Hepatocyte (in vitro differentiated cells): ENCODE measurements around the gene KIAA2012. TPM values are rescaled to one million over a fixed set of nuclear protein-coding genes. Genes with fewer than 3 reads are reported as not detected.
A peak's percentile ranks its signal among the peaks of the same experiment; 100 is the strongest.

Experiments
- DNase-seq: peaks from one replicate; pipeline ENCODE4 v3.0.0-alpha.2; 2016; ENCODE audit warnings: low spot score
- H2AFZ ChIP-seq: fragments of 200-600 bp; sonication (generic); 2 replicates; pipeline ENCODE4 v1.6.0; 2016; ENCODE audit warnings: antibody characterized with exemption, mild to moderate bottlenecking
- H3K27ac ChIP-seq: fragments of 200-600 bp; sonication (generic); 2 replicates; pipeline ENCODE4 v1.5.1; 2016; ENCODE audit warnings: mild to moderate bottlenecking
- H3K27me3 ChIP-seq: fragments of 200-600 bp; sonication (generic); 2 replicates; pipeline ENCODE4 v1.6.1; 2016
- H3K36me3 ChIP-seq: fragments of 200-600 bp; sonication (generic); replicated peaks from 2 replicates; pipeline ENCODE4 v1.5.1; 2016; ENCODE audit warnings: low read depth; ENCODE audit not compliant: insufficient read depth
- H3K4me1 ChIP-seq: fragments of 200-600 bp; sonication (generic); 2 replicates; pipeline ENCODE4 v1.5.1; 2016; ENCODE audit warnings: mild to moderate bottlenecking, moderate library complexity; ENCODE audit not compliant: insufficient read depth
- H3K4me2 ChIP-seq: fragments of 200-600 bp; sonication (generic); 2 replicates; pipeline ENCODE4 v1.6.0; 2016
- H3K4me3 ChIP-seq: fragments of 200-600 bp; sonication (generic); 2 replicates; pipeline ENCODE4 v1.5.1; 2016; ENCODE audit warnings: mild to moderate bottlenecking
- H3K79me2 ChIP-seq: fragments of 200-600 bp; sonication (generic); 2 replicates; pipeline ENCODE4 v1.6.0; 2017; ENCODE audit warnings: mild to moderate bottlenecking
- H3K9me2 ChIP-seq: fragments of 200-600 bp; sonication (generic); replicated peaks from 2 replicates; pipeline ENCODE4 v1.6.0; 2017; ENCODE audit warnings: mild to moderate bottlenecking; ENCODE audit not compliant: insufficient read depth
- H3K9me3 ChIP-seq: fragments of 200-600 bp; sonication (generic); 2 replicates; pipeline ENCODE4 v1.5.1; 2016; ENCODE audit warnings: low read depth, mild to moderate bottlenecking
- H4K20me1 ChIP-seq: fragments of 200-600 bp; sonication (generic); 2 replicates; pipeline ENCODE4 v1.6.0; 2016; ENCODE audit warnings: mild to moderate bottlenecking; ENCODE audit not compliant: insufficient read depth, poor library complexity, severe bottlenecking
- EZH2 ChIP-seq: fragments of 200-600 bp; sonication (generic); IDR thresholded peaks from 2 replicates; pipeline ENCODE4 v1.6.1; 2016; ENCODE audit warnings: antibody characterized with exemption, mild to moderate bottlenecking, borderline replicate concordance
- EZH2phosphoT487 ChIP-seq: fragments of 200-600 bp; sonication (generic); IDR thresholded peaks from one replicate; pipeline ENCODE4 v1.6.1; 2018; ENCODE audit warnings: antibody characterized with exemption, mild to moderate bottlenecking, low read depth, moderate library complexity; ENCODE audit not compliant: unreplicated experiment, severe bottlenecking
- WGBS: methylation state at CpG from one replicate; pipeline ENCODE4 v1.1.6; 2016; ENCODE audit warnings: low lambda C conversion rate; ENCODE audit errors: missing lambda C conversion rate; 5-methylcytosine and 5-hydroxymethylcytosine counted together
- polyA plus RNA-seq: library from polyadenylated mRNA; unstranded; fragments of >200 nt; fragmentation: Nextera tagmentation; extraction: Ambion mirVana; gene quantifications from 2 replicates; pipeline ENCODE4 v1.2.1, GENCODE V29; 2016
- total RNA-seq: library from RNA; depleted of rRNA; stranded (reverse); fragments of >200 nt; gene quantifications from 2 replicates; pipeline ENCODE4 v1.2.3, GENCODE V29; 2014
- TF ChIP-seq, protein P1 (sequence below): fragments of 200-600 bp; sonication (generic); IDR thresholded peaks from 2 replicates; pipeline ENCODE4 v1.5.1; 2016; ENCODE audit warnings: antibody characterized with exemption, mild to moderate bottlenecking; ENCODE audit not compliant: poor library complexity

The KIAA2012 gene
- total and polyA plus RNA-seq, 2 experiments from 2014 or later, result 0.27 TPM; not detected in 1

DNA sequence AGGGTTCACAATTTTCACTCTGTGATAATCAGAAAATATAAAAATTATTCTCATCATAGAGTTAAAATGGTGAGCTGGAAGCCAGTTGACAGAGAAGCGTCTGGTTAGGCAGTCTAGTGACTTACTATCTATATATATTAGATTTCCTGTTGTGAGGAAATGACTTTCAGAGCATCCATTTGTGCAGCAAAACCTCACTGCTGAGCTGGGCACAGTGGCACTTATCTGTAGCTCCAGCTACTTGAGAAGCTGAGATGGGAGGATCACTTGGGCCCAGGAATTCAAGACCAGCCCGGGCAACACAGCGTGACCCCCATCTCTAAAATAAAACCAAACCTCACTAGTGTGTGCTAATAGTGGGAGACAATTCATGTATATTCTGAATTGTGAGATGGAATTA, 7.2 kb upstream of the KIAA2012 start:
- DNase-seq, result no peak
- Histone ChIP-seq H4K20me1 (no peaks in the 10 kb centered on the region), H3K79me2 (no peaks in the 10 kb centered on the region), H3K9me3 (no peaks in the 10 kb centered on the region), H3K4me1 (peaks cover 27% of the 10 kb centered on the region), H3K36me3 (no peaks in the 10 kb centered on the region), H3K4me3 (no peak overlapping the region), H3K9me2 (no peaks in the 10 kb centered on the region), H3K27ac (no peak overlapping the region), H3K4me2 (no peak overlapping the region), H3K27me3 (no peaks in the 10 kb centered on the region), H2AFZ (no peak overlapping the region)
- WGBS, result 94% methylated on average over 3 of the region's 3 CpGs
- TF ChIP-seq, protein P1, sequence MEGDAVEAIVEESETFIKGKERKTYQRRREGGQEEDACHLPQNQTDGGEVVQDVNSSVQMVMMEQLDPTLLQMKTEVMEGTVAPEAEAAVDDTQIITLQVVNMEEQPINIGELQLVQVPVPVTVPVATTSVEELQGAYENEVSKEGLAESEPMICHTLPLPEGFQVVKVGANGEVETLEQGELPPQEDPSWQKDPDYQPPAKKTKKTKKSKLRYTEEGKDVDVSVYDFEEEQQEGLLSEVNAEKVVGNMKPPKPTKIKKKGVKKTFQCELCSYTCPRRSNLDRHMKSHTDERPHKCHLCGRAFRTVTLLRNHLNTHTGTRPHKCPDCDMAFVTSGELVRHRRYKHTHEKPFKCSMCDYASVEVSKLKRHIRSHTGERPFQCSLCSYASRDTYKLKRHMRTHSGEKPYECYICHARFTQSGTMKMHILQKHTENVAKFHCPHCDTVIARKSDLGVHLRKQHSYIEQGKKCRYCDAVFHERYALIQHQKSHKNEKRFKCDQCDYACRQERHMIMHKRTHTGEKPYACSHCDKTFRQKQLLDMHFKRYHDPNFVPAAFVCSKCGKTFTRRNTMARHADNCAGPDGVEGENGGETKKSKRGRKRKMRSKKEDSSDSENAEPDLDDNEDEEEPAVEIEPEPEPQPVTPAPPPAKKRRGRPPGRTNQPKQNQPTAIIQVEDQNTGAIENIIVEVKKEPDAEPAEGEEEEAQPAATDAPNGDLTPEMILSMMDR, result no peak
- TF ChIP-seq EZH2phosphoT487 (no peak), EZH2 (no peak)

DNA sequence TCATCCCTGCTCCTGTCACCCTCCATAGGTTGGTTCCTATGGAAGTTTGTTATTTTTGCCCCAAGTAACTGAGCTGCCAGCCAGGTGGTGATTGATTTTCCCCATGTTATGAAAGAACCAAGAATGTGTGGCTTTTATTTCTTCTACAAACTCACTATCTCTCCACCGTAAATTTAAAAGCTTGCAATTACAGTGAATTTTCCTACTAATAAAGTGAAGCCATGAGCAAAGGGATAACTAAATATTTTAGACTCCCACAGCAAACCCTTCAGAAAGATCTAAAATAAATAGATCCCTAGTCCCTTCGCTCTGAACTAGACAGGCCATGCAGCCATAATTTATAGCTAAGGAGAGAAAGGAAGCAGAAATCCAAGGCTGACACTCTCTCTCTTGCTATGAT, 6.2 kb upstream of the KIAA2012 start:
- Histone ChIP-seq H3K9me3 (no peaks in the 10 kb centered on the region), H3K27me3 (no peaks in the 10 kb centered on the region), H3K9me2 (no peaks in the 10 kb centered on the region), H3K4me1 (peaks cover 27% of the 10 kb centered on the region), H3K27ac (peak overlapping the region; percentile 91), H2AFZ (no peak overlapping the region), H4K20me1 (no peaks in the 10 kb centered on the region), H3K79me2 (no peaks in the 10 kb centered on the region), H3K4me3 (no peak overlapping the region), H3K36me3 (no peaks in the 10 kb centered on the region), H3K4me2 (no peak overlapping the region)
- DNase-seq, result no peak
- TF ChIP-seq EZH2phosphoT487, result no peak
- TF ChIP-seq EZH2, result no peak
- TF ChIP-seq, protein P1, result no peak
- 58% methylated on average over 2 of the region's 2 CpGs for WGBS

DNA sequence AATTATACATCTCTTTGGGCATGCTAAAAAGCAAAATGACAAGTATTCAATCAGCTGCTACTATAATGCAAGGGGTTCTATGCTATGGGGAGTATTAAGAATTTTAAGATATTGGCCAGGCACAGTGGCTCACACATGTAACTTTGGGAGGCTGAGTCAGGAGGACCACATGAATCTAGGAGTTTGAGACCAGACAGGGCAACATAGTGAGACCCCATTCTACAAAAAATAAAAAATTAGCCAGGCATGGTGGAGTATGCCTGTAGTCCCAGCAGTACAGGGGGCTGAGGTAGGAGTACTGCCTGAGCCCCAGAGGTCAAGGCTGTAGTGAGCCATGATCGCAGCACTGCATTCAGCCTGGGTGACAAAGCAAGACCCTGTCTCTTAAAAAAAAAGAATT, 5.5 kb upstream of the KIAA2012 start:
- no peak overlapping the region for H3K4me2 ChIP-seq
- H3K4me3 ChIP-seq, result no peak overlapping the region
- TF ChIP-seq EZH2 (no peak), EZH2phosphoT487 (no peak)
- TF ChIP-seq, protein P1, result no peak
- H3K4me1 ChIP-seq, result peaks cover 27% of the 10 kb centered on the region
- DNase-seq, result no peak
- H3K36me3 ChIP-seq, result no peaks in the 10 kb centered on the region
- H2AFZ ChIP-seq, result no peak overlapping the region
- H3K9me2 ChIP-seq, result no peaks in the 10 kb centered on the region
- H3K9me3 ChIP-seq, result no peaks in the 10 kb centered on the region
- 92% methylated on average over 1 of the region's 1 CpG for WGBS
- no peaks in the 10 kb centered on the region for H3K27me3 ChIP-seq
- peak overlapping the region; percentile 91 for H3K27ac ChIP-seq
- no peaks in the 10 kb centered on the region for H4K20me1 ChIP-seq
- H3K79me2 ChIP-seq, result no peaks in the 10 kb centered on the region
